HCT116 (cell line): ENCODE results near the gene S100P. TPM values are rescaled to one million over a fixed set of nuclear protein-coding genes. Genes with fewer than 3 reads are reported as not detected.

Experiments used
- ATAC-seq: fragments of 200-7000 bp; cut with Tn5 transposase; 2 replicates; pipeline ENCODE4 v1.9.1; 2020; ENCODE audit warnings: mild to moderate bottlenecking, moderate library complexity
- BruUV-seq: library from RNA; stranded (reverse); fragments of 400-500 nt; replicated peaks from 2 replicates; lab custom pipeline; 2021; lab: Mats Ljungman, UMichigan
- CTCF ChIA-PET: fragments of 300-600 bp; sonication (Branson Sonifier 250); formaldehyde crosslinking; loops from one replicate; lab custom pipeline; 2021; ENCODE audit warnings: antibody characterized with exemption; lab: Charles Lee
- POLR2A ChIA-PET: fragments of 300-600, 350-600 bp; sonication (Branson Sonifier 250); formaldehyde crosslinking; loops from one replicate; lab custom pipeline; 2021; ENCODE audit warnings: antibody characterized with exemption; lab: Charles Lee
- RAD21 ChIA-PET, 2 experiments: fragments of 300-600 bp; sonication (Branson Sonifier 250); formaldehyde crosslinking; loops; one replicate each; lab custom pipeline; 2023; ENCODE audit warnings: low total read pairs in 2 of 2; ENCODE audit not compliant: uncharacterized antibody in 2 of 2, unreplicated experiment in 2 of 2, low non-redundant PET in 1 of 2; lab: Charles Lee
- DNase-seq: peaks from one replicate; pipeline ENCODE4 v3.0.0-alpha.2; 2010; ENCODE audit warnings: low read depth, low spot score
- H2AFZ ChIP-seq: fragments of 200-600 bp; shearing (Covaris generic), sonication (generic); 2 replicates; pipeline ENCODE4 v1.6.1; 2017; ENCODE audit warnings: low read depth, mixed run types, mixed read lengths, antibody characterized with exemption, low read length; ENCODE audit not compliant: poor library complexity, severe bottlenecking
- H3K27ac ChIP-seq: 2 replicates; pipeline ENCODE4 v1.5.1; 2012; ENCODE audit warnings: low read depth, low read length
- H3K27me3 ChIP-seq: fragments of 200-600 bp; sonication (generic); 2 replicates; pipeline ENCODE4 v1.6.1; 2016; ENCODE audit warnings: mixed run types, low read length, mixed read lengths; ENCODE audit not compliant: insufficient read depth
- H3K36me3 ChIP-seq, 2 experiments: fragments of 200-500 bp in 1 of 2; fragments of 200-600 bp in 1 of 2; sonication (Bioruptor generic) in 1 of 2; sonication (generic) in 1 of 2; 2 replicates each; pipeline versions ENCODE4 v1.5.1 to v1.6.1; 2014 to 2016; ENCODE audit warnings: low read length in 2 of 2, inconsistent platforms in 1 of 2, mixed read lengths in 1 of 2, mixed run types in 1 of 2; ENCODE audit not compliant: insufficient read depth in 2 of 2, control insufficient read depth in 1 of 2
- H3K4me1 ChIP-seq, 2 experiments: fragments of 200-600 bp in 1 of 2; sonication (generic) in 1 of 2; 2 replicates each; pipeline versions ENCODE4 v1.5.1 to v1.6.1; 2012 to 2017; ENCODE audit warnings: low read length in 2 of 2, inconsistent platforms in 1 of 2, mild to moderate bottlenecking in 1 of 2, mixed read lengths in 1 of 2, mixed run types in 1 of 2, moderate library complexity in 1 of 2; ENCODE audit not compliant: insufficient read depth in 2 of 2, control insufficient read depth in 1 of 2
- H3K4me2 ChIP-seq: fragments of 200-600 bp; sonication (generic); 2 replicates; pipeline ENCODE4 v1.6.1; 2017; ENCODE audit warnings: mixed run types, low read length, mixed read lengths
- H3K4me3 ChIP-seq, 2 experiments: fragments of 200-600 bp in 1 of 2; sonication (generic) in 1 of 2; replicated peaks in 1 of 2; 2 replicates each; pipeline ENCODE4 v1.5.1; 2011 to 2016; ENCODE audit warnings: low read length in 2 of 2, control low read depth in 1 of 2, low read depth in 1 of 2, mild to moderate bottlenecking in 1 of 2, mixed read lengths in 1 of 2, mixed run types in 1 of 2
- H3K79me2 ChIP-seq: fragments of 200-600 bp; sonication (generic); 2 replicates; pipeline ENCODE4 v1.6.1; 2017; ENCODE audit warnings: mild to moderate bottlenecking, mixed run types, low read length, moderate library complexity, mixed read lengths; ENCODE audit not compliant: insufficient read depth
- H3K9ac ChIP-seq: fragments of 200-600 bp; sonication (generic); 2 replicates; pipeline ENCODE4 v1.6.1; 2016; ENCODE audit warnings: low read length, mixed read lengths
- H3K9me2 ChIP-seq: fragments of 200-600 bp; sonication (generic), shearing (Covaris generic); 2 replicates; pipeline ENCODE4 v1.6.1; 2017; ENCODE audit warnings: mixed run types, mild to moderate bottlenecking, moderate library complexity; ENCODE audit not compliant: insufficient read depth
- H3K9me3 ChIP-seq, 2 experiments: fragments of 200-500 bp in 1 of 2; fragments of 200-600 bp in 1 of 2; sonication (Bioruptor generic) in 1 of 2; sonication (generic) in 1 of 2; 2 replicates each; pipeline ENCODE4 v1.6.1; 2014 to 2017; ENCODE audit warnings: low read length in 2 of 2, mixed read lengths in 2 of 2, inconsistent platforms in 1 of 2, low read depth in 1 of 2, mild to moderate bottlenecking in 1 of 2, mixed run types in 1 of 2, moderate library complexity in 1 of 2; ENCODE audit not compliant: control insufficient read depth in 1 of 2, insufficient read depth in 1 of 2
- H4K20me1 ChIP-seq: fragments of 200-600 bp; sonication (generic), shearing (Covaris generic); 2 replicates; pipeline ENCODE4 v1.6.1; 2017; ENCODE audit warnings: mixed run types, mild to moderate bottlenecking, moderate library complexity; ENCODE audit not compliant: insufficient read depth
- CBX3 ChIP-seq: IDR thresholded peaks from 2 replicates; pipeline ENCODE4 v1.6.1; 2012; ENCODE audit warnings: low read depth
- CEBPB ChIP-seq: IDR thresholded peaks from 2 replicates; pipeline ENCODE4 v1.6.1; 2012; ENCODE audit warnings: low read depth
- ELF1 ChIP-seq: IDR thresholded peaks from 2 replicates; pipeline ENCODE4 v1.6.1; 2012; ENCODE audit warnings: low read depth, borderline replicate concordance
- EZH2 ChIP-seq: fragments of 200-600 bp; sonication (generic); IDR thresholded peaks from 2 replicates; pipeline ENCODE4 v1.6.1; 2017; ENCODE audit warnings: antibody characterized with exemption, mixed run types
- EZH2phosphoT487 ChIP-seq: fragments of 200-600 bp; IDR thresholded peaks from 2 replicates; pipeline ENCODE4 v1.6.1; 2018; ENCODE audit warnings: antibody characterized with exemption, borderline replicate concordance
- FOSL1 ChIP-seq: IDR thresholded peaks from 2 replicates; pipeline ENCODE4 v1.6.1; 2012; ENCODE audit warnings: low read depth
- JUND ChIP-seq: IDR thresholded peaks from 2 replicates; pipeline ENCODE4 v1.6.1; 2012
- POLR2A ChIP-seq: IDR thresholded peaks from 2 replicates; pipeline ENCODE4 v1.7.0; 2011; ENCODE audit warnings: borderline replicate concordance; ENCODE audit not compliant: insufficient read depth, insufficient read length; ENCODE audit errors: extremely low read depth
- POLR2AphosphoS5 ChIP-seq: IDR thresholded peaks from 2 replicates; pipeline ENCODE4 v1.6.1; 2011; ENCODE audit warnings: mild to moderate bottlenecking, low read depth, low read length, moderate library complexity
- RAD21 ChIP-seq: IDR thresholded peaks from 2 replicates; pipeline ENCODE4 v1.6.1; 2012; ENCODE audit warnings: low read depth, mild to moderate bottlenecking
- SP1 ChIP-seq: IDR thresholded peaks from 2 replicates; pipeline ENCODE4 v1.6.1; 2012; ENCODE audit warnings: low read depth
- SRF ChIP-seq: IDR thresholded peaks from 2 replicates; pipeline ENCODE4 v1.6.1; 2012; ENCODE audit warnings: low read depth
- TCF7L2 ChIP-seq: IDR thresholded peaks from 2 replicates; pipeline ENCODE4 v1.7.0; 2011; ENCODE audit warnings: borderline replicate concordance, inconsistent platforms; ENCODE audit not compliant: insufficient read depth, insufficient read length; ENCODE audit errors: extremely low read depth
- YY1 ChIP-seq: IDR thresholded peaks from 2 replicates; pipeline ENCODE4 v1.6.1; 2011; ENCODE audit warnings: low read length, low read depth, moderate library complexity, mild to moderate bottlenecking; ENCODE audit not compliant: insufficient replicate concordance; ENCODE audit errors: extremely low read depth
- ZFX ChIP-seq: fragments of 450-650 bp; IDR thresholded peaks from 2 replicates; pipeline ENCODE4 v1.6.1; 2017
- ZNF274 ChIP-seq: fragments of 200-500 bp; sonication (Bioruptor generic); IDR thresholded peaks from 2 replicates; pipeline ENCODE4 v1.6.1; 2014; ENCODE audit warnings: mild to moderate bottlenecking, low read depth, low read length, inconsistent platforms
- intact Hi-C: fragments of 100-400 bp; cut with micrococcal nuclease; formaldehyde crosslinking; loops from 2 replicates; pipeline ENCODE4 v1.10.0; 2022
- total RNA-seq: library from RNA; stranded (reverse); gene quantifications from one replicate; pipeline ENCODE4 v1.2.1, GENCODE V29; 2021; ENCODE audit not compliant: unreplicated experiment
- TF ChIP-seq, protein P1 (sequence below): IDR thresholded peaks from 2 replicates; pipeline ENCODE4 v1.6.1; 2011; ENCODE audit warnings: mild to moderate bottlenecking, low read length, moderate library complexity; ENCODE audit not compliant: insufficient replicate concordance; ENCODE audit errors: extremely low read depth
- TF ChIP-seq, protein P2 (sequence below): IDR thresholded peaks from 2 replicates; pipeline ENCODE4 v1.6.1; 2012; ENCODE audit warnings: low read depth

S100P gene
- total RNA-seq, 1 experiment from 2014 or later = 4.1 TPM

DNA sequence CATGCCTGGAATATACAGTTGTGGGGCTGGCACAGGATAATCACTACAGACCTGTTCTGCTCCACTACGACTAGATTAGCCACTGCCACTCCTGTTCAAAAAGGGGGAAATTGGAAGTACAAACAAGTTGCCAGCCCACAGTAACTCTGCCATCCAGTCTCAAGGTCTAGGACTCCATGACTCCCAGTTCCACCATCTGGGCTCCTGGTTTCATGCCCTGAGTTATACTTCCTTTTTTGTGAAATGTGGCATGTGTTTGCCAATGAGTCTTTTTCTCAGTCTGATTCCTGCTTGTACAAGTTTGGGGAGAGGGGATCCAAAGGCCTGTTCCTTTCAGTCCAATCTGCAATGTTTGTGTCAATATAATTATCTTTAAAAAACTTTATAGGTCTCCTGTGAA, 21.3 kb downstream of the S100P start:
- Histone ChIP-seq H3K27me3 (no peaks in the 10 kb centered on the region), H3K9ac (no peak overlapping the region), H3K9me3 (no peaks in the 10 kb centered on the region), H3K36me3 (no peaks in the 10 kb centered on the region), H3K9me2 (no peaks in the 10 kb centered on the region), H3K4me3 (no peak overlapping the region), H3K4me1 (peaks cover 7 to 22% of the 10 kb centered on the region in 2 experiments; a peak in 3 of 4 replicates), H3K4me2 (no peak overlapping the region), H3K79me2 (peaks cover 14% of the 10 kb centered on the region), H4K20me1 (no peaks in the 10 kb centered on the region), H2AFZ (no peak overlapping the region), H3K27ac (no peak overlapping the region)
- POLR2A ChIA-PET = no interaction called here
- no peak for ATAC-seq
- no peak for DNase-seq
- intact Hi-C loops = no loop called here
- TF ChIP-seq TCF7L2 (no peak), FOSL1 (no peak), SRF (no peak), JUND (no peak), YY1 (no peak), CEBPB (no peak), EZH2 (no peak), ZNF274 (no peak), EZH2phosphoT487 (no peak), SP1 (no peak), POLR2AphosphoS5 (no peak), RAD21 (no peak), ELF1 (no peak), CBX3 (no peak), POLR2A (no peak), ZFX (no peak)
- TF ChIP-seq, protein P1, sequence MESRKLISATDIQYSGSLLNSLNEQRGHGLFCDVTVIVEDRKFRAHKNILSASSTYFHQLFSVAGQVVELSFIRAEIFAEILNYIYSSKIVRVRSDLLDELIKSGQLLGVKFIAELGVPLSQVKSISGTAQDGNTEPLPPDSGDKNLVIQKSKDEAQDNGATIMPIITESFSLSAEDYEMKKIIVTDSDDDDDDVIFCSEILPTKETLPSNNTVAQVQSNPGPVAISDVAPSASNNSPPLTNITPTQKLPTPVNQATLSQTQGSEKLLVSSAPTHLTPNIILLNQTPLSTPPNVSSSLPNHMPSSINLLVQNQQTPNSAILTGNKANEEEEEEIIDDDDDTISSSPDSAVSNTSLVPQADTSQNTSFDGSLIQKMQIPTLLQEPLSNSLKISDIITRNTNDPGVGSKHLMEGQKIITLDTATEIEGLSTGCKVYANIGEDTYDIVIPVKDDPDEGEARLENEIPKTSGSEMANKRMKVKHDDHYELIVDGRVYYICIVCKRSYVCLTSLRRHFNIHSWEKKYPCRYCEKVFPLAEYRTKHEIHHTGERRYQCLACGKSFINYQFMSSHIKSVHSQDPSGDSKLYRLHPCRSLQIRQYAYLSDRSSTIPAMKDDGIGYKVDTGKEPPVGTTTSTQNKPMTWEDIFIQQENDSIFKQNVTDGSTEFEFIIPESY = no peak
- TF ChIP-seq, protein P2, sequence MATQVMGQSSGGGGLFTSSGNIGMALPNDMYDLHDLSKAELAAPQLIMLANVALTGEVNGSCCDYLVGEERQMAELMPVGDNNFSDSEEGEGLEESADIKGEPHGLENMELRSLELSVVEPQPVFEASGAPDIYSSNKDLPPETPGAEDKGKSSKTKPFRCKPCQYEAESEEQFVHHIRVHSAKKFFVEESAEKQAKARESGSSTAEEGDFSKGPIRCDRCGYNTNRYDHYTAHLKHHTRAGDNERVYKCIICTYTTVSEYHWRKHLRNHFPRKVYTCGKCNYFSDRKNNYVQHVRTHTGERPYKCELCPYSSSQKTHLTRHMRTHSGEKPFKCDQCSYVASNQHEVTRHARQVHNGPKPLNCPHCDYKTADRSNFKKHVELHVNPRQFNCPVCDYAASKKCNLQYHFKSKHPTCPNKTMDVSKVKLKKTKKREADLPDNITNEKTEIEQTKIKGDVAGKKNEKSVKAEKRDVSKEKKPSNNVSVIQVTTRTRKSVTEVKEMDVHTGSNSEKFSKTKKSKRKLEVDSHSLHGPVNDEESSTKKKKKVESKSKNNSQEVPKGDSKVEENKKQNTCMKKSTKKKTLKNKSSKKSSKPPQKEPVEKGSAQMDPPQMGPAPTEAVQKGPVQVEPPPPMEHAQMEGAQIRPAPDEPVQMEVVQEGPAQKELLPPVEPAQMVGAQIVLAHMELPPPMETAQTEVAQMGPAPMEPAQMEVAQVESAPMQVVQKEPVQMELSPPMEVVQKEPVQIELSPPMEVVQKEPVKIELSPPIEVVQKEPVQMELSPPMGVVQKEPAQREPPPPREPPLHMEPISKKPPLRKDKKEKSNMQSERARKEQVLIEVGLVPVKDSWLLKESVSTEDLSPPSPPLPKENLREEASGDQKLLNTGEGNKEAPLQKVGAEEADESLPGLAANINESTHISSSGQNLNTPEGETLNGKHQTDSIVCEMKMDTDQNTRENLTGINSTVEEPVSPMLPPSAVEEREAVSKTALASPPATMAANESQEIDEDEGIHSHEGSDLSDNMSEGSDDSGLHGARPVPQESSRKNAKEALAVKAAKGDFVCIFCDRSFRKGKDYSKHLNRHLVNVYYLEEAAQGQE = no peak
- RAD21 ChIA-PET = no interaction called here
- CTCF ChIA-PET = no interaction called here
- no TSS peak for BruUV-seq
